ENCODE results near the gene RBMS3. TPM values are rescaled to one million over a fixed set of nuclear protein-coding genes. Genes with fewer than 3 reads are reported as not detected.
A peak's percentile ranks its signal among the peaks of the same experiment; 100 is the strongest.

Gene RBMS3
- total and polyA plus RNA-seq, 2 donors (not counting 1 experiment from before 2014, with no cell fraction given), result 26.9 to 68.4 TPM

GRCh38 chr3:29677421-29677820, 396.6 kb downstream of the RBMS3 start:
- H3K4me2 ChIP-seq (ENCODE audit: extremely low read depth, insufficient read depth, low read length), result no peak overlapping the region
- peak in 1 of 2 donors; percentile 8 for DNase-seq (ENCODE audit: low read depth in 2 of 2)
- H3K4me1 ChIP-seq (ENCODE audit: control insufficient read depth, extremely low read depth, insufficient read depth, low read length), result no peaks in the 10 kb centered on the region
- no peaks in the 10 kb centered on the region for H3K79me2 ChIP-seq (ENCODE audit: control insufficient read depth, insufficient read depth, low read length)
- H2AFZ ChIP-seq (ENCODE audit: low read length), result no peak overlapping the region
- H3K4me3 ChIP-seq (replicated peaks in 1 of 4; ENCODE audit: control extremely low read depth in 1 of 4, insufficient read depth in 1 of 4, low read depth in 3 of 4, low read length in 4 of 4), result no peak overlapping the region
- H3K9me3 ChIP-seq (ENCODE audit: control insufficient read depth, insufficient read depth, low read depth, low read length), result no peaks in the 10 kb centered on the region
- H4K20me1 ChIP-seq (ENCODE audit: control insufficient read depth, extremely low read depth, insufficient read depth, low read length), result no peaks in the 10 kb centered on the region
- no peaks in the 10 kb centered on the region for H3K36me3 ChIP-seq (ENCODE audit: control insufficient read depth, insufficient read depth, low read length)
- TF ChIP-seq, protein P1, sequence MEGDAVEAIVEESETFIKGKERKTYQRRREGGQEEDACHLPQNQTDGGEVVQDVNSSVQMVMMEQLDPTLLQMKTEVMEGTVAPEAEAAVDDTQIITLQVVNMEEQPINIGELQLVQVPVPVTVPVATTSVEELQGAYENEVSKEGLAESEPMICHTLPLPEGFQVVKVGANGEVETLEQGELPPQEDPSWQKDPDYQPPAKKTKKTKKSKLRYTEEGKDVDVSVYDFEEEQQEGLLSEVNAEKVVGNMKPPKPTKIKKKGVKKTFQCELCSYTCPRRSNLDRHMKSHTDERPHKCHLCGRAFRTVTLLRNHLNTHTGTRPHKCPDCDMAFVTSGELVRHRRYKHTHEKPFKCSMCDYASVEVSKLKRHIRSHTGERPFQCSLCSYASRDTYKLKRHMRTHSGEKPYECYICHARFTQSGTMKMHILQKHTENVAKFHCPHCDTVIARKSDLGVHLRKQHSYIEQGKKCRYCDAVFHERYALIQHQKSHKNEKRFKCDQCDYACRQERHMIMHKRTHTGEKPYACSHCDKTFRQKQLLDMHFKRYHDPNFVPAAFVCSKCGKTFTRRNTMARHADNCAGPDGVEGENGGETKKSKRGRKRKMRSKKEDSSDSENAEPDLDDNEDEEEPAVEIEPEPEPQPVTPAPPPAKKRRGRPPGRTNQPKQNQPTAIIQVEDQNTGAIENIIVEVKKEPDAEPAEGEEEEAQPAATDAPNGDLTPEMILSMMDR (conservative IDR thresholded peaks at IDR 0.05 in 1 of 2, IDR thresholded peaks at IDR 0.05 in 1 of 2; ENCODE audit: low read depth in 1 of 2, low read length in 2 of 2), result no peak
- TF ChIP-seq EZH2 (IDR thresholded peaks at IDR 0.05; ENCODE audit: low read length, missing control alignments), result no peak
- H3K27me3 ChIP-seq (ENCODE audit: control insufficient read depth, insufficient read depth, low read length), result no peaks in the 10 kb centered on the region
- H3K9ac ChIP-seq (ENCODE audit: insufficient read depth, low read length), result no peak overlapping the region
- H3K27ac ChIP-seq (ENCODE audit: insufficient read depth, low read length), result no peak overlapping the region

- H3K4me3 ChIP-seq (replicated peaks in 1 of 4; ENCODE audit: control extremely low read depth in 1 of 4, insufficient read depth in 1 of 4, low read depth in 3 of 4, low read length in 4 of 4), result no peak overlapping the region
- H3K27ac ChIP-seq (ENCODE audit: insufficient read depth, low read length), result no peak overlapping the region
- no peak for TF ChIP-seq EZH2 (IDR thresholded peaks at IDR 0.05; ENCODE audit: low read length, missing control alignments)
- TF ChIP-seq, protein P1 (conservative IDR thresholded peaks at IDR 0.05 in 1 of 2, IDR thresholded peaks at IDR 0.05 in 1 of 2; ENCODE audit: low read depth in 1 of 2, low read length in 2 of 2), result no peak
- no peaks in the 10 kb centered on the region for H3K79me2 ChIP-seq (ENCODE audit: control insufficient read depth, insufficient read depth, low read length)
- H3K36me3 ChIP-seq (ENCODE audit: control insufficient read depth, insufficient read depth, low read length), result no peaks in the 10 kb centered on the region
- H3K27me3 ChIP-seq (ENCODE audit: control insufficient read depth, insufficient read depth, low read length), result no peaks in the 10 kb centered on the region
- H3K4me1 ChIP-seq (ENCODE audit: control insufficient read depth, extremely low read depth, insufficient read depth, low read length), result peaks cover 2% of the 10 kb centered on the region
- no peak overlapping the region for H3K9ac ChIP-seq (ENCODE audit: insufficient read depth, low read length)
- no peaks in the 10 kb centered on the region for H3K9me3 ChIP-seq (ENCODE audit: control insufficient read depth, insufficient read depth, low read depth, low read length)
- no peak overlapping the region for H2AFZ ChIP-seq (ENCODE audit: low read length)
- no peaks in the 10 kb centered on the region for H4K20me1 ChIP-seq (ENCODE audit: control insufficient read depth, extremely low read depth, insufficient read depth, low read length)
- no peak overlapping the region for H3K4me2 ChIP-seq (ENCODE audit: extremely low read depth, insufficient read depth, low read length)
- DNase-seq (ENCODE audit: low read depth in 2 of 2), result no peak
Measured at GRCh38 chr3:29679944-29680343, 399.1 kb downstream of the RBMS3 start.

- no peaks in the 10 kb centered on the region for H3K27me3 ChIP-seq (ENCODE audit: control insufficient read depth, insufficient read depth, low read length)
- TF ChIP-seq, protein P1 (conservative IDR thresholded peaks at IDR 0.05 in 1 of 2, IDR thresholded peaks at IDR 0.05 in 1 of 2; ENCODE audit: low read depth in 1 of 2, low read length in 2 of 2), result no peak
- no peak for TF ChIP-seq EZH2 (IDR thresholded peaks at IDR 0.05; ENCODE audit: low read length, missing control alignments)
- no peaks in the 10 kb centered on the region for H3K36me3 ChIP-seq (ENCODE audit: control insufficient read depth, insufficient read depth, low read length)
- no peak overlapping the region for H2AFZ ChIP-seq (ENCODE audit: low read length)
- no peaks in the 10 kb centered on the region for H4K20me1 ChIP-seq (ENCODE audit: control insufficient read depth, extremely low read depth, insufficient read depth, low read length)
- no peaks in the 10 kb centered on the region for H3K9me3 ChIP-seq (ENCODE audit: control insufficient read depth, insufficient read depth, low read depth, low read length)
- H3K4me2 ChIP-seq (ENCODE audit: extremely low read depth, insufficient read depth, low read length), result peak overlapping the region; percentile 39
- no peak overlapping the region for H3K4me3 ChIP-seq (replicated peaks in 1 of 4; ENCODE audit: control extremely low read depth in 1 of 4, insufficient read depth in 1 of 4, low read depth in 3 of 4, low read length in 4 of 4)
- peak overlapping the region; percentile 43 for H3K27ac ChIP-seq (ENCODE audit: insufficient read depth, low read length)
- no peak overlapping the region for H3K9ac ChIP-seq (ENCODE audit: insufficient read depth, low read length)
- no peaks in the 10 kb centered on the region for H3K79me2 ChIP-seq (ENCODE audit: control insufficient read depth, insufficient read depth, low read length)
- H3K4me1 ChIP-seq (ENCODE audit: control insufficient read depth, extremely low read depth, insufficient read depth, low read length), result peaks cover 2% of the 10 kb centered on the region
- peak; percentile 57 to 83 for DNase-seq (ENCODE audit: low read depth in 2 of 2)
Measured at GRCh38 chr3:29683018-29683993, 402.4 kb downstream of the RBMS3 start.
